GM12878 (cell line): ENCODE data around the gene NUDT3. TPM values are rescaled to one million over a fixed set of nuclear protein-coding genes. Genes with fewer than 3 reads are reported as not detected.

Experiments
- ATAC-seq: fragments of 200-7000 bp; cut with Tn5 transposase; 3 replicates; pipeline ENCODE4 v1.9.1; 2020; ENCODE audit warnings: mild to moderate bottlenecking, moderate library complexity
- BruUV-seq: library from RNA; stranded (reverse); fragments of 400-500 nt; replicated peaks from 2 replicates; lab custom pipeline; 2021; lab: Mats Ljungman, UMichigan
- CTCF ChIA-PET: fragments of 300-600 bp; sonication (Branson Sonifier 250); formaldehyde crosslinking; extraction: SDS; loops from one replicate; lab custom pipeline; 2021; ENCODE audit warnings: inconsistent platforms; lab: Yijun Ruan, JAX
- POLR2A ChIA-PET: fragments of 350-600 bp; formaldehyde crosslinking; extraction: SDS; loops from one replicate; lab custom pipeline; 2021; ENCODE audit warnings: inconsistent platforms; lab: Charles Lee
- RAD21 ChIA-PET: fragments of 300-600 bp; sonication (Branson Sonifier 250); formaldehyde crosslinking; loops from one replicate; lab custom pipeline; 2023; ENCODE audit warnings: antibody characterized with exemption; ENCODE audit not compliant: unreplicated experiment; lab: Charles Lee
- SMC1A ChIA-PET: fragments of 300-600 bp; sonication (Branson Sonifier 250); formaldehyde crosslinking; loops from one replicate; lab custom pipeline; 2023; ENCODE audit not compliant: unreplicated experiment, uncharacterized antibody; lab: Charles Lee
- DNase-seq: peaks from one replicate; pipeline ENCODE4 v3.0.0-alpha.2; 2011; ENCODE audit warnings: low read depth, low spot score
- FAIRE-seq: peaks from 3 replicates; lab custom pipeline; 2011; peaks lifted over from hg19 to GRCh38; lab: Jason Lieb, UNC
- H2AFZ ChIP-seq: 2 replicates; pipeline ENCODE4 v1.6.0; 2011; ENCODE audit warnings: low read depth, low read length, control low read depth; ENCODE audit not compliant: control insufficient read depth
- H3K27ac ChIP-seq: 2 replicates; pipeline ENCODE4 v1.5.1; 2011; ENCODE audit warnings: control low read depth; ENCODE audit not compliant: control insufficient read depth, insufficient read depth
- H3K27me3 ChIP-seq, 2 experiments: replicated peaks in 1 of 2; 2 replicates each; pipeline versions ENCODE4 v1.6.0 to v1.6.1; 2011; ENCODE audit warnings: low read length in 1 of 2; ENCODE audit not compliant: control insufficient read depth in 2 of 2, insufficient read depth in 2 of 2
- H3K36me3 ChIP-seq, 2 experiments: 2 replicates each; pipeline ENCODE4 v1.5.1; 2011; ENCODE audit warnings: low read length in 1 of 2; ENCODE audit not compliant: control insufficient read depth in 2 of 2, insufficient read depth in 2 of 2
- H3K4me1 ChIP-seq: 2 replicates; pipeline ENCODE4 v1.6.1; 2011; ENCODE audit warnings: mild to moderate bottlenecking, low read length, moderate library complexity, mixed read lengths; ENCODE audit not compliant: control insufficient read depth, insufficient read depth
- H3K4me2 ChIP-seq: 2 replicates; pipeline ENCODE4 v1.6.0; 2011; ENCODE audit warnings: control low read depth; ENCODE audit not compliant: control insufficient read depth, insufficient read depth
- H3K4me3 ChIP-seq: fragments of 200-600 bp; sonication (generic); 2 replicates; pipeline ENCODE4 v1.5.1; 2016
- H3K79me2 ChIP-seq: 2 replicates; pipeline ENCODE4 v1.6.0; 2011; ENCODE audit warnings: low read length; ENCODE audit not compliant: control insufficient read depth, insufficient read depth
- H3K9ac ChIP-seq: 2 replicates; pipeline ENCODE4 v1.8.0; 2011; ENCODE audit warnings: low read length, control low read depth, mixed read lengths; ENCODE audit not compliant: control insufficient read depth, insufficient read depth
- H3K9me3 ChIP-seq: replicated peaks from 3 replicates; pipeline ENCODE4 v1.5.1; 2011; ENCODE audit warnings: mild to moderate bottlenecking, low read length; ENCODE audit not compliant: control insufficient read depth, insufficient read depth
- H4K20me1 ChIP-seq: 2 replicates; pipeline ENCODE4 v1.6.0; 2011; ENCODE audit not compliant: control insufficient read depth, insufficient read depth
- EED ChIP-seq: sonication (generic); IDR thresholded peaks from 2 replicates; pipeline ENCODE4 v1.6.1; 2016; ENCODE audit warnings: antibody characterized with exemption, low read depth
- IKZF1 ChIP-seq: fragments of 450-650 bp; conservative IDR thresholded peaks from 2 replicates; pipeline ENCODE4 v1.6.1; 2017; ENCODE audit warnings: antibody characterized with exemption, mild to moderate bottlenecking
- IKZF2 ChIP-seq, 2 experiments: fragments of 450-650 bp; IDR thresholded peaks; 2 replicates each; pipeline ENCODE4 v1.6.1; 2017; ENCODE audit warnings: mild to moderate bottlenecking in 2 of 2, moderate library complexity in 2 of 2
- MEF2A ChIP-seq: IDR thresholded peaks from 2 replicates; pipeline ENCODE4 v1.6.1; 2011; ENCODE audit warnings: low read depth, mild to moderate bottlenecking, low read length, moderate library complexity; ENCODE audit not compliant: insufficient read depth
- MEF2B ChIP-seq: fragments of 450-650 bp; IDR thresholded peaks from 2 replicates; pipeline ENCODE4 v1.6.1; 2018; ENCODE audit warnings: mild to moderate bottlenecking, moderate library complexity; ENCODE audit not compliant: partially characterized antibody, poor library complexity, severe bottlenecking
- NFYB ChIP-seq: IDR thresholded peaks from 2 replicates; pipeline ENCODE4 v1.6.1; 2011; ENCODE audit warnings: low read depth, mild to moderate bottlenecking, low read length, improper control_type of control experiment, moderate library complexity; ENCODE audit not compliant: insufficient read depth
- NKRF ChIP-seq: fragments of 450-650 bp; conservative IDR thresholded peaks from 2 replicates; pipeline ENCODE4 v1.6.1; 2017; ENCODE audit warnings: mild to moderate bottlenecking, moderate library complexity
- NR2F1 ChIP-seq: fragments of 450-650 bp; conservative IDR thresholded peaks from 2 replicates; pipeline ENCODE4 v1.6.1; 2017; ENCODE audit warnings: mild to moderate bottlenecking
- SIX5 ChIP-seq: IDR thresholded peaks from 2 replicates; pipeline ENCODE4 v1.6.1; 2011; ENCODE audit warnings: mild to moderate bottlenecking, low read depth, low read length, moderate library complexity; ENCODE audit not compliant: severe bottlenecking
- ZBTB11 ChIP-seq: fragments of 450-650 bp; formaldehyde crosslinking; IDR thresholded peaks from 2 replicates; pipeline ENCODE4 v1.5.0; 2022; ENCODE audit warnings: mild to moderate bottlenecking, missing genetic modification characterization
- WGBS: methylation state at CpG from one replicate; pipeline ENCODE4 v1.1.6; 2016; ENCODE audit warnings: low lambda C conversion rate; ENCODE audit not compliant: insufficient replicate concordance, insufficient coverage; ENCODE audit errors: missing lambda C conversion rate; 5-methylcytosine and 5-hydroxymethylcytosine counted together
- in situ Hi-C: fragments of 300-500 bp; cut with MboI; formaldehyde crosslinking; loops from 9 replicates; pipeline ENCODE4 v1.14.3; 2018; ENCODE audit warnings: mixed read lengths
- intact Hi-C: fragments of 100-400 bp; cut with micrococcal nuclease; formaldehyde crosslinking; loops from one replicate; pipeline ENCODE4 v1.14.2; 2022; ENCODE audit not compliant: unreplicated experiment
- polyA plus RNA-seq, 11 experiments: library from polyadenylated mRNA; depleted of rRNA in 4 of 11; unstranded in 6 of 11; stranded (reverse) in 5 of 11; fragments of >200 nt; fragmentation: Nextera tagmentation in 4 of 11; fragmentation: Illumina TruSeq in 1 of 11; extraction: Ambion mirVana in 4 of 11; extraction: Trizol in 1 of 11; gene quantifications; 1 replicate in 1 of 11; 2 replicates in 10 of 11; pipeline versions ENCODE4 v1.2.1 to v1.2.3, GENCODE V29; 2011 to 2016; ENCODE audit warnings: inconsistent platforms in 2 of 11, missing spikeins in 2 of 11, low read depth in 1 of 11
- total RNA-seq, 4 experiments: library from RNA; depleted of rRNA in 3 of 4; stranded (reverse); fragments of >200 nt in 3 of 4; fragmentation: Illumina TruSeq in 1 of 4; extraction: Trizol in 1 of 4; gene quantifications; 2 replicates each; pipeline versions ENCODE4 v1.2.1 to v1.2.3, GENCODE V29; 2013 to 2021

NUDT3 gene
- total and polyA plus RNA-seq, 10 of the 15 experiments (the other 5 are each of a cell fraction or from before 2014, with no cell fraction given), result 2.4 to 32.3 (median 25.5) TPM

DNA sequence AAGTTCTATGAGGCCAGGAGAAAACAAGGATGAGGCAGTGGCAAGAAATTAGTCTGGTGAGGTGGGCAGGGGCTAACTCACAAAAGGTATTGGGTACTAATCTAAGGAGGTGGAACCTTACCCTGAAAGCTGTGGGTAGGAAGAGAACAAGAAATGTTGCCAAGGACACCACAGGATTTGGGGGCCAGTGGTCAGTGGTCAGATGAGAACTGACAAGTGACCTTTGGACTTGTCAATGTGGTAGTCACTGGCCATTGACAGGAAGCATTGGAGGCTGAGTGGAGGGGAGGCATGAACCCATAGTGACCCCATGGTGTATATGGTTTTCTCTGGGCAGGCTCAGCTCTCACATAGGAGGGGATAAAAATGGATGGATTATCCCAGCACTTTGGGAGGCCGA, 118.3 kb downstream of the NUDT3 start (continued):
- TF ChIP-seq MEF2A (no peak), ZBTB11 (CRISPR knock-in tag) (no peak), SIX5 (no peak), NR2F1 (no peak)

DNA sequence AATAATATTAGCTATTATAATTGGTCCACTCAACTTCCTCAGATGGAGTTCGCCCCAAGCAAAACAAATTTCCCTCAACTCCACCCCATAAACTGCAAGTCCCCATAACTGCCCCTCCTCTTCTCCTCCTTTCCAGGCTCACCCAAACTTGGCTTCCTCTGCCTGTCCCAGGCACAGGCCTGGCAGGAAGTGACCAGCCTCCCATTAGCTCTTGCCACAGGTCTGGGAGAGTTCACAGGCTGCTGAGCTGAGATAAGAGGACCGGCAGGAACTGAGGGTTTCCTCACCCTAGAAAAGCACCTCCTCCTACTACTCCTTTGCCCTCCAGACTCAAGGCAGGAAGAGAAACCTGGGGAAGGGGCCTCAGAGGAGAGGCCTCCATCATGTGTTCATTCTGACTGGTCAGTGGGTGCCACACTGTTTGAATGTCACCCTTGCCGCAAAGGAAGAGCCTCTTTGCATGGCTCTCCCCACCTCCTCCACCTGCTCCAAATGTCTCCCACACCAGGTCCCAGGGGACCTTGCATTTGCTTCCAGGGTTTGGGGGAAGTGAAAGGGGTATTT, 119.1 kb downstream of the NUDT3 start:
- no peaks in the 10 kb centered on the region for H3K27me3 ChIP-seq
- RAD21 ChIA-PET, result interaction anchor here (0.5 to 1.5 kb wide), 2 partner anchors 24 to 182 kb away, joined by 3 to 4 read pairs; no protein-coding TSS in a partner anchor
- peaks cover 13% of the 10 kb centered on the region for H3K4me1 ChIP-seq
- in situ Hi-C loops (no loop called here), intact Hi-C loops (no loop called here)
- TF ChIP-seq NKRF (no peak), EED (0 out of 2 replicates have a peak, but pooled peaks have one; percentile 31), MEF2B (peak; percentile 48), IKZF1 (0 out of 2 replicates have a peak, but pooled peaks have one; percentile 17), NFYB (no peak), IKZF2 (IDR thresholded peaks at IDR 0.05) (peak; percentile 13 to 33; a peak in 1 of 4 replicates)
- FAIRE-seq (no peak), ATAC-seq (peak; percentile 51), DNase-seq (no peak)
- H3K4me3 ChIP-seq, result no peak overlapping the region
- H4K20me1 ChIP-seq, result no peaks in the 10 kb centered on the region
- H3K9ac ChIP-seq, result no peak overlapping the region
- WGBS, result 33% methylated on average over 3 of the region's 3 CpGs
- CTCF ChIA-PET, result interaction anchor here (2.2 kb wide), 1 partner anchor 142 kb away, joined by 6 read pairs; no protein-coding TSS in a partner anchor
- BruUV-seq, result no TSS peak
- H3K27ac ChIP-seq, result peak overlapping the region; percentile 18; the same call in 1 of the 2 replicates
- POLR2A ChIA-PET, result no interaction called here
- H3K9me3 ChIP-seq, result no peaks in the 10 kb centered on the region
- H3K36me3 ChIP-seq, result no peaks in the 10 kb centered on the region
- H3K79me2 ChIP-seq, result no peaks in the 10 kb centered on the region
- SMC1A ChIA-PET, result interaction anchor here (0.8 kb wide), 1 partner anchor 10 kb away, joined by 3 read pairs; no protein-coding TSS in a partner anchor
- no peak overlapping the region for H3K4me2 ChIP-seq
- peak overlapping the region; percentile 45 for H2AFZ ChIP-seq
